CD4-positive, alpha-beta T cell treated with Interleukin-6 at 100 ng/mL for 8 hours (primary cell): ENCODE data around the gene DHRS9.
A peak's percentile ranks its signal among the peaks of the same experiment; 100 is the strongest.
"Not testable (repeated sequence)": the region's sequence is repeated elsewhere in the genome, so short reads cannot be mapped to it uniquely, and the experiment has no call there.

Source experiments
- DNase-seq: peaks from one replicate; pipeline ENCODE4 v3.0.0-alpha.2; 2020; ENCODE audit warnings: mixed read lengths, low spot score

The DHRS9 gene

DNA sequence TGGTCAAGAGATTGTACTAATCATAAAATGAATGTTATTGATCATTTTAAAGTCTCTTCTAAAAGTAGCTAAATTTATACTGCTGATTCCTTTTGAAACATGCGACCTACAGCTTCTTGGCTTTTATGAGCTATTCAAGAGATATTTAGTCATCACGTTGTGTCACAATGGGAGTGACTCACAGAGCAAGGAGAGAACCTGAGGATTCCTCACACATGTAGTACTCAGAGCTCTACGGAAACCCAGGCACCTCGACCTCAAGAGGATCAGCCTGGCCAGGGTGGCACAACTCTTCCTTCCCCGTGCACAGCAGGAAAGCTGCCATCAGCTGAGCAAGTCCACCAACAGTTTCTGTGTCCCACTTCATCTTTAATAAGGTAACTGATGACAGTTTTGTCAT, at the start of gene DHRS9:
Gene DHRS9, plus strand, starts transcription at position 223 of the 400 bp plus-strand sequence. CDS start 12,019 bp downstream, outside the sequence.
- no peak for DNase-seq

DNA sequence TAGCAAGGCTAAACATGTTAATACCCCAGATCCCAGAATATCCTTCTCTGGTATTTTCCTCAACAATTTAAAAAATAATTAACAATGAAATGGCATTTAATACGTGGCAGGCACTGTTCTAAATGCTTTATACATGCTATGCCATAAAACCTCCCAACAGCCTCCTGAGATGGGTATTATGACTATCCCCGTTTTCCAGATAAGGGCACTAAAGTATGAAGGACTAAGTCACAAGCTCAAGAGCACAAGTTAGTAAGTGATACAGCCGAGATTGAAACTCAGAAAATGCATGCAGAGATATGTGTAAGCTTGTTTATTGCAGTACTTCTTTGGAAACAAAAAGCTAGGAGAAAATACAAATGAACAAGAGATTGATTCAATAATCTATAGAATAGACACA, 46.2 kb upstream of the DHRS9 start:
- DNase-seq, result no peak

DNA sequence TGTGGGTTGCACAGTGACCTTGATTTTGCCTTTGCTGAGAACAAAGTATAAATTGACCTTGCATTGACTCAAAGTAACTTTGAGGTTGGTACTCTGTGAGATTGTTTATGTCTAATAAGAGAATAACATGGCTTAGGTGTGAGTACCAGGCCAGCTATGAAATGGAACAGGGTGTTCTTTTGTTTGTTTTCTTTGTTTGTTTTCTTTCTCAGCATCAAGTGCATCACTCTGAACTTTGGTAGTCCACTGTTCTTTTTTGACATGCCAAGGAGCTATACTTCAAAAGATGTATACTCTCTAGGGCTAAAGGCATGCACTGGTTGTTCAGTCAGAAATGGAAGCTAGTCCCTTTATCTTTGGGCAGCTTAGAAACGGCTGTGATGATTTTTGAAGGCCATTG, 43.3 kb upstream of the DHRS9 start:
- no peak for DNase-seq

DNA sequence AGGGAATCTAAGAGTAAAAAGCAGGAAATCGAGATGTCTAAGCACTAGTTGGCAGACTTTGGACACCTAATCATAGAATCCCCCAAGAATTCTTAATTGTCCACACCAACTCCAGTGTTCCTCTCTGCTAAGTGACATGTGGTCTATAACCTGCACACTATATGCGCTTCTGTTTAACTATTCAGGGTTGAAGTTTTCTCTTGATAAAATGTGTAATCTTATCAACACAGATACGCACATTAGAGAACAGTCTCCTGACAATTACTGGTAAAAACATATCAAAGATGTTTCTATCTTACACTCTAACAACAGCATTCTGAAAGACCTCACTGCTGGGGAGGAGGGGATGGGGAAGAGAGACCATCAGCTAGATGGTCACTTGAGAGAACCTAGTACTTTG, 42.1 kb upstream of the DHRS9 start:
- DNase-seq, result no peak

DNA sequence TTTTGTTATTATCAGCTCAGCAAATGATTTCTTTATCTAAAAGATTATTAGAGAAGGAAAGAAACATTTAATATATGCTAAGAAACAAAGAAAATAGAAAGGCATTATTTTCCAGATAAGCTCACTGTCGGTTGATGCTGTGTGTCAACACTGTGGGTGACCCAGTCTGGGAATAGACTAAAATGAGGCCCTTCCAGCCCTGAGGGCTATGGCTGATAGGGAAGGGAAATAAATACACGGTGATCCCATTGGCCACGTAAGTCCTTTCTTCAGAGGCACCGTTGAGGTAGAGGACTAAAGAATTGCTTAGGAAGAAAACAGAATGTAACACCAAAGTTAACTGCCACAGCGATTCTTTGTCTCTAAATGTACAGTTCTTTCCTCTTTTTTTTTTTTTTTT, 40.0 kb upstream of the DHRS9 start:
- no peak for DNase-seq

DNA sequence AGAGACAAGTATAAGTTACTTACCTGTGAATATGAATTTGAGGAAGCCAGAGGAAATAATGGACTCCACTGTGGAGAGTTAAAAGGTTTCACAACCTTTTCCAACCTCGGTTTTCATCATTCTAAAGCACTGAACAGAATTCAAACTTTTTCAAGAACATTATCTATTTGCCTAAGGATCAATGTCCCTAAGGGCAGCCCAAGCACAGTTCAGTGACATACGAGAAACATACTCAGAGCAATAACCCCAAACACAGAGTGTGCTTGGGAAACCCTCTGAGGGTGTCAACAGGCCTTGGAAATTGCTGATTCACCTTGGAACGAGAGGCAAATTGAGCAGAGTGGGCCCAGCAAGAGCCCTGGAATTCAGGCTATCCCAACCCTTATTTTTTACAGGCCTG, 38.2 kb upstream of the DHRS9 start, which contains the start of gene ABCB11:
Gene ABCB11, minus strand, starts transcription at position 123 of the 400 bp plus-strand sequence. CDS start 13,199 bp downstream, outside the sequence.
- no peak for DNase-seq

DNA sequence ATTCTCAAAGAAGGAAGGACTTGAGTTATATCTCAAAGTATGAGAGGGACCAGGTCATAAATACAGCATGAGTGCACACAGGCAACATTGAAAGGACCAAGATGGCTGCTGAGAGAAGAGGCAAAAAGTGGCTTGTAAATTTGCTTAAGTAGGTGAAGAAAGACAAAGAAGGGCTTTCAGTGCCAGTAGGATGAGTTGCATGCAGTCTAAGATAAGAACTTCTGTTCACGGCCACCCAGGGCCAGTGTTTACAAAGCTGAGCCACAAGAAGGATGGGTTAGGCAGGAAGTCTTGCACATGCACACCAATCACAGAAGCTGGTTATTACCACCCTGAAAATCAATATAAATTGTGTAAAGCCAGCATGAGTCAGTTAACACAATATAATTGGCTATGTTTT, 35.1 kb upstream of the DHRS9 start:
- peak; percentile 3 for DNase-seq

DNA sequence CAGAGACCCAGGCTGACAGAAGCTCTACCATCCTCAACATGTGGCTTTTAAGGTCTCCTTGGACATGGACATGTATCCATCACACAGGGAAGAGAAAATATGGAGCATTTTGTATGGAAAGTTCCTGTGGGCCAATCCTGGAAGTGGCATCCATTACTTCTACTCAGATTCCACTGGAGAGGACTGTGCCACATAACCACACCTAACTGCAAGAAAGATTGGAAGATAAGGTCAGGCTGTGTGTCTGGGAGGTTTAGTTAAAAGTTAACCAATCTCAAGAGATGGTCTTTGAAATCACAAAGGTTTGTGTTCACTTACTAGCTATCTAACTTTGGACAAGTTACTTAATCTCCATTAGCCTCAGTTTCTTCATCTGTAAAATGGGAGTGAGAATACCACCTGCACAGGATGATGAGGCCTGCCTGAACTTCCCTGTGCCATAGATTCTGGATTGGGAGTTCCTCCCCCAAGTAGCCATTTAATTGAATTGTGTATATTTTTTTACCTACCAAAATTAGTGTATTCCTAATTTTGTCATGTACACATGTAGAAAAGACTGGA, 34.3 kb upstream of the DHRS9 start:
- DNase-seq, result no peak

DNA sequence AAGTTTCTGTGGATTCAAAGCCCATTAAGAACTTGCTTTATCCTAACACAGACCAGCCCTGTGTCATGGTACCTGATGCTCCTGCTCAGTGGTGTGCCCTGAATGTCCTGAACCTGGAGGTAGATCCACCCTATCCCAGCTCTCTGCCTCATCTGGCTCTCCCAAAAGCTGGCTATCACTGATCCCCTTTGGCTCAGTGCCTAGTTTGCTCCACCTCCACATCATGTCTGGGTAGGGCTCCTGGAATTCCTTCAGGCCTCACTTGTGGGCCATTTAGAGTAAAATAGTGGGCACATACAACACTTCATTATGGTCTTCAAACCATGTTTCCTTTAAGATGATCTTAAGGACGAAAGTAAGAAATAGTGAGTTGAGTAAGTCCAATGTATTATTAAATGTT, 33.5 kb upstream of the DHRS9 start:
- DNase-seq, result no peak

DNA sequence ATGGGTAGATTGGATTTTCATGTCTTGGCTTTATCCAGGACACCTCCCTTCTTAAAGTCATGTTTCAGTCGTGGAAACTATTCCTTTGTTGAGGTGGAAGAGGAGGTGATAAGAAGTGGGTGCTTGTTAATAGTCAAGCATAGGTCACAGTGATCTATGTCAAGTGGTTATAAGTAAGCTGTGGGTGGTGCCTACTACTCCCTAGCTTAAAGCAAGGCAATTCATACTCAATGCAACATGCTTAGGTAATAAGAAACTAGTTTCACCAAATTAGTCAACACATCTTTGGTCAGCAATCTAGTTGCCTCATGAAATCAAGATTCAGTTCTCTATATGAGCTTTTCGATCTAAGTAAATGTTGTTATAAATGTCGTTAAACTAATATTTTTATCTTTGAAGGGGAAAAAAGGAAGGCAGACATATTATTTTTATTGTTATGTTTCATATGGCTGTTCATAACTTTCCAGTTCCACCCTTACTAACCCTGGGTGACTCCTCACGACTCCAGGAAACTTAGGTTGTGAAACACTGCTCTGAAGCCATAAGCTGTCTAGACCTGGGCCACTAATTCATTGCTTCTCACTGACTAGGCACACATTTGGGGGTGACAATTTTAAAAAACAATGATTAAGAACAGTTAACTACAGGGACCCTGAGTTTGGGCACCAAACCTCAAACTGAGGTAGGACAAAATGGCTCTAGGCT, 32.5 kb upstream of the DHRS9 start:
- DNase-seq, result no peak

DNA sequence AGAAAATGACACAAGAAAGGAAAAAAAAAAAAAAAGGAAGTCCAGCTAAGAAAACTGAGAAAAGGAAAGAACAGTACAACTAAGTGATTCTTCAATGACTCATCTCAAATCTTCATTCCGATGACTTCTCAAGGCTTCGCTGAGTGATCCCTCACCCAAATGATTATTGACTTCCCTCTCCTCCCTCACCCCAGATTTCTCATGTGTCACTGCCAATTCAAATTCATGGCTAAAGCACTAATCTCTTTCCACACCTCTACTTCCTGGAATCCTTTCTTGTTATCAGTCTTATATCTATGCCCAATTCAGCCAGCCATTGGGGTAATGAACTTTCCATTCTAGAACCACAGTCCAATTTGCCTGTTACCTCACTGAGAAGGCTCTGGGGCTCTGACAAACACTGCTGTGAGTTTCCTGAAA, 31.0 kb upstream of the DHRS9 start:
- DNase-seq, result no peak

DNA sequence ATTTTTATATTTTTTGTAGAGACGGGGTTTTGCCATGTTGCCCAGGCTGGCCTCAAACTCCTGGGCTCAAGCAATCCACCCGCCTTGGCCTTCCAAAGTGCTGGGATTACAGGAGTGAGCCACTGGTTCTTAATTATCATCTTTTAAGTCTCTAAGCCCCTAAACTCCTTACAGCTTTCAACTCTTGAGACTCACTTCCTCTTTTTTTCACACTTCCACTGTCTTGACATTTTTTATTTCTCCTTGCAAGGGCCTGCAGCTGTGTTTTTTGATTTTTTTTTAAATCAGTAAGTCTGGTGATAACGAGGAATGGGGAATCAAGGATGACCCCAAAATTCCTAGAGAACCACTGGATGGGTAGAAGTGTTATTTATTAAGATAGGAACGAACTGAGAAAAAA, 29.7 kb upstream of the DHRS9 start:
- no peak for DNase-seq

DNA sequence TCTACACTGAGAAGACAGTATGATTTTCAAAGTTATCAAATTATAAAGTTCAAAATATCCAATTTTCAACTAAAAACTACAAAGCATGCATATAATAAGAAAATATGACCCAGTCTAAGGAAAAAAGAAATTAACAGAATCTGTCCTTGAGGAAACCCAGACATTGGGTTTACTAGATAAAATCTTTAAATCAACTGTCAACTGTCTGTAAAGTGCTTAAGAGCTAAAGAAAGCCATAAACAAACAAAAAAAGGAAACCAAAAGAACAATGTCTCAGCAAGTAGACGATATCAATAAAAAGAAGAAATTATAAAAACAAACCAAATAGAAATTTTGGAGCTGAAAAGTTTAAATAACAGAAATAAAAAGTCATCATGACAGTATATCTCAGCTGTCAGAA, 27.8 kb upstream of the DHRS9 start:
- no peak for DNase-seq

DNA sequence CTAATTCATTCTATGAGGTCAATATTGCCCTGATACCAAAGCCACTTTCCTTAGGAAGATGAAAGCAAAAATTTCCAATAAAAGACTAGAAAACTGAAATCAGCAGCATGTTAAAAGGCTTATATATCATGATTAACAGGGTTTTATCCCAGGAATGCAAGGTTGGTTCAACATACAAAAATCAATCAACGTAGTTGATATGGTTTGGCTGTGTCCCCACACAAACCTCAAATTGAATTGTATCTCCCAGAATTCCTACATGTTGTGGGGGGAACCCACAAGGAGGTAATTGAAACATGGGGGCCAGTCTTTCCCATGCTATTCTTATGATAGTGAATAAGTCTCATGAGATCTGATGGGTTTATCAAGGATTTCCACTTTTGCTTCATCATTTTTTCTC, 26.5 kb upstream of the DHRS9 start:
- no peak for DNase-seq

DNA sequence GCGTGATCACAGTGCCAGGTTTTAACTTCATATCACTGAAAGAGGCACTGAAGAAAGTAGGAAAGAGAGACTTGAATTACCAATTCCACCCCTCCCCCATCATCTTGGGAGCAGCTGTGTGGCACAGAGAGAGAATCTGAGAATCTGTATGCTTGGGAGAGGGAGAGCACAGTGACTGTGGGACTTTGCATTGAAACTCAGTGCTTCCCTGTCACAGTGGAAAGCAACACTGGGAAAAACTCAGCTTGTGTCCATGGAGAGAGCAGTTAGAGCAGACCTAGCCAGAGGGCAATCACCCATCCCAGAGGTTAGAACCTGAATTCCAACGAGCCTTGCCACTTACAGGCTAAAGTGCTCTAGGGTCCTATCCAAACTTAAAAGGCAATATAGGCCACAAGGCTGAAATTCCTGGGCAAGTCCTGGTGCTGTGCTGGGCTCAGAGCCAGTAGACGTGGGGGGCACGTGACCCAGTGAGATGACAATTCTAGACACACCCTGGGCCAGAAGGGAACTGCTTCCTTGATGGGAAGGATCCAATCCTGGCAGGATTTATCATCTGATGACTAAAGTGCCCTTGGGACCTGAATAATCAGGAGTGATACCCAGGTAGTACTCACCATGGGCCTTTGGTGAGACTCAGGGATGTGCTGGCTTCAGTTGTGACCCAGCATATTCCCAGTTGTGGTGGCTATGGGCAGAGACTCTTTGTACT, 22.8 kb upstream of the DHRS9 start:
- no peak for DNase-seq

DNA sequence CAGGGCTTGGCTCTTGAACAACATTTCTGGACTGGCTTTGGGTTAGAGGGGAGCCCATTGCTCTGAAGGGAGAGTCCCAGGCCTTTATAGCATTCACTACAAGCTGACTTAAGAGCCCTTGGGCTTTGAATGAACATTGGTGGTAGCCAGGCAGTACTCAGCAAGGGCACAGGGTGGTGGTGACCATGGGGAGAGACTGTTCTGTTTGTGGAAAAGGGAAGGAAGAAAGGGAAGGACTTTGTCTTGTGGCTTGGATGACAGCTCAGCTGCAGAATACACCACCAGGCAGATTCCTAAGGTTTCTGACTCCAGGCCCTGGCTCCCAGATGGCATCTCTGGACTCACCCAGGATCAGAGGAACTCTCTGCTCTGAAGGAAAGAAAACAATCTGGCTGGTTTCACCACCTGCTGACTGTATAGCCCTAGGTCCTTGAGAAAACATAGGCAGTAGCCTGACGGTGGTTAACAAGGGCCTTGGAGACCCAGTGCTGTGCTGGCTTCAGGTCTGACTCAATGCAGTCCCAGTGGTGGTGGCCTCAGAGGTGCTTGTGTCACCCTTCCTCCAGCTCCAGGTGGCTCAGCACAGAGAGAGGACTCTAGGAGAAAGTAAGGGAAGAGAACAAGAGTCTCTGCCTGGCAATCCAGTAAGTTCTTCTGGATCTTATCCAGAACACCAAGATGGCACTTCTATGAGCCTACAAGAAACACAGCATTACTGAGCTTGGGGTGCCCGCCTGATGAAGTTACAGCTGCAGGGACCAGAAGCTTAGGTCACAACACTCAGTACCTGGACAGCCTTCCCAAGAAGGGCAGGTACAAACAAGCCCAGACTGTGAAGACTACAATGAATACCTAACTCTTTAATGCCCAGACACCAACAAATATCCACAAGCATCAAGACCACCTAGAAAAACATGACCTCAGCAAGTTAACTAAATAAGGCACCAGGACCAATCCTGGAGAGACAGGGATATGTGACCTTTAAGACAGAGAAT, 21.8 kb upstream of the DHRS9 start:
- DNase-seq, result no peak

DNA sequence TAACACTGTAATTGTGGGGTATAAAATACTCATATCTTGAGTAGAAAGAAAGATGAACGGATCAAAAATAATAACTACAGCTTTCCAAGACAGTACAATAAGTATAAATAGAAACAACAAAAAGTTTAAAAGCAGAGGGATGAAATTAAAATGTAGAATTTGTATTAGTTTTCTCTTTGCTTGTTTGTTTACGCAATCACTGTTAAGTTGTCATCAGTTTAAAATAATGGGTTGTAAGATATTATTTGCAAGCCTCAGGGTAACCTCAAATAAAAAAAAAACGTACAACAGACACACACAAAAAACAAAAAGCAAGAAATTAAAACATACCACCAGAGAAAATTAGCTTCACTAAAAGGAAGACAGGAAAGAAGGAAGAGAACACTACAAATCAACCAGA, 20.2 kb upstream of the DHRS9 start:
- no peak for DNase-seq

DNA sequence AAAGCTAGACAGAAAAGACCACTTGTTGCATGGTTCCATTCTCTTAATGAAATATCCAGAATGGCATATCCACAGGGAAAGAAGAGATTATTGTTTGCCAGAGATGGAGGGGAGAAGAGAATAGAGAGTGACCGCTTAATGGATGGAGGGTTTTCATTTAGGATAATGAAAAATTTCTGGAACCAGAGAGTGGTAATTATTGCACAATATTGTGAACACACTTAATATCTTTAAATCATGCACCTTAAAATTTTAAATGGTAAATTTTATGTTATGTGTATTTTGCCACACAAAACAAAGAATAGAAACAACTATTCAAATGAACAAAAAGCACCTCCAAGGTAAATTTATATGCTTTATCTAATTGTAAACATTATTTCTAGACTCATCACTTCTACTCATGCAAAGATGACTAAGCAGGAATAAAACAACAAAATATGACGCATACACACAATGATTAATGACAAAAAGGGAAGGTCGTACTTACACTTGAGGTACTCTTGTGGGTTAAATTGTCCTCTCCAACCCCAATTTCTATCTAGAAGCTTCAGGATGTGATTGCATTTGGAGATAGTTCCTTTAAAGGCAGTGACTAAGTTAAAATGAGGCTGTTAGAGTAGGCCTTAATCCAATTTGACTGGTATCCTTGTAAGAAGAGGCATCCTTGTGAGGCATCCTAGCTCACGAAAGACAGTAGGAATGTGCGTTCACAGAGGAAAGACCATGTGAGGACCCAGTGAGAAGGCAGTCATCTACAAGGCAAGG, 18.7 kb upstream of the DHRS9 start:
- DNase-seq, result no peak

DNA sequence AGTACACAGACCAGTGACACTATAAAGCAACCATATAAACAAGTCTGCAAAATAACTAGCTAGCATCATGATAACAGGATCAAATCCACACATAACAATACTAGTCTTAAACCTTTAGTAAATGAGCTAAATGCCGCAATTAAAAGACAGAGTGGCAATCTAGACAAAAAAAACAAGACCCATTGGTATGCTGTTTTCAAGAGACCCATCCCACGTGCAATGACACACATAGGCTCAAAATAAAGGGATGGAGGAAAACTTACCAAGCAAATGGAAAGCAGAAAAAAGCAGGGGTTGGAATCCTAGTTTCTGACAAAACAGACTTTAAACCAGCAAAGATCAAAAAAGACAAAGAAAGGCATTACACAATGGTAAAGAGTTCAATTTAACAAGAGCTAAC, 14.8 kb upstream of the DHRS9 start:
- DNase-seq, result not testable (repeated sequence)

DNA sequence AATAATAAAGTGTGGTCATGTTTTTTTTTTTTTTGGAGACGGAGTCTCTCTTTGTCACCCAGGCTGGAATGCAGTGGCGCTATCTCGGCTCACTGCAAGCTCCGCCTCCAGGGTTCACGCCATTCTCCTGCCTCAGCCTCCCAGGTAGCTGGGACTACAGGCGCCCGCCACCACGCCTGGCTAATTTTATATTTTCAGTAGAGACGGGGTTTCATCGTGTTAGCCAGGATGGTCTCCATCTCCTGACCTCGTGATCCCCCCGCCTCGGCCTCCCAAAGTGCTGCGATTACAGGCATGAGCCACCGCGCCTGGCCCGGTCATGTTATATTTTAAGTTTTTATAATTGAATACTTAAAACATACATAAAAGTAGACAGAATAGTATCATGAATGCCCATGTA, 5.2 kb upstream of the DHRS9 start:
- not testable (repeated sequence) for DNase-seq

DNA sequence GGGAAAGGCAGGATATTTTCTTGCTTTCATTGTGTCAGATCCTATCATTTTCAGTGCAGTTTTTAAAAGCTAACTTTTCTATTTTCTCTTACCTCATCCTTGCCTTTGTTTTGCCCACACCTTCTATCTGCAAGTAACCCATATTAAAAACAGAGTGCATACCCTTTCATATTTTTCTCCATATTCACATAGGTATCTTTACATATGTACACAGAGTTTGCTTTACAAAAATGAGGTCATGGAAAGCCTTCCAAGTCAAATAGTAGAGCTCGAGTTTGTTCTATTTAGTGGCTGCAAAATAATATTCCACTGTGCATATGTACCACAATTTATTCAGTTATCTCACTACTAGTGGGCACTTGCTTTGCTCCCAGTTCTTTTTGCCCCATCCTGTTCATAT, 3.9 kb upstream of the DHRS9 start:
- DNase-seq, result no peak
